NCI-H2029 (cell line): ENCODE results near the gene OLFM1.
"Not testable (repeated sequence)": the region's sequence is repeated elsewhere in the genome, so short reads cannot be mapped to it uniquely, and the experiment has no call there.

Experiments used
- DNase-seq: peaks from one replicate; lab custom pipeline; 2025; lab: John Stamatoyannopoulos, UW

OLFM1 gene

DNA sequence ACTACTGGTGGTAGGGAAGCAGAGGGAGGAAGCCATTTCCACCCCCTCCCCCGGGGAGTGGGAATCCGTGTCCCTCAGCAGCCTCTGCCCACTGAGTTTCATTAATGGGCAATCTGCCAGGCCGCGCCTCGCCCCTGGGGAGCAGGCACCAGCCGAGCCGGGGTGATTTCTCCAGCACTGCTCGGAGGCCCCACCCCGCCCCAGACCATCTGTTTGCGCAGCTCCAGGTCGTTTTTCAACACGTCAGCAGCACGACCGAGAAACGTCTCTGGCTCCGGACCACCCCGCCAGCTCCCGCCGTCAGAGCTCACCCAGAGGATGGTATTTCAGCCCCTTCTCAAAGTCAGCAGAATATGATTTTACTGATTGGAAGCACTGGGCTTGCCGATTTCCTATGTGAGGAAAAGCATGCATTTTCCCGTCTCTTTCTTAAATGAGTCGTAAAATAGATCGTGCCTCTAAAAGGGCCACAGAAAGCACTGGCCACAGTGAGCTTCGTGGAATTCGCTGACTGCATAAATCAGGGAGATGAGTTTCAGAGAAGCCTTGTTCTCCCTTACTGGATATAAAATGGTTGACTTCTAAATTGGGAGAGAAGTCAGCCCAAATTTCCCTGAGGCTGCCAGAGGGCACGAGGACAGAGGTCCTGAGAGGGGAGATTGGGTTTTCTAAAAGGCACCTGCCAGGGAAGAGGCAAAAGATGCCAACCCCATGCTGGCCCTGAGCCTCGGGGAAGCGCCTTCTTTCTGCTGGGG is 47.0 kb downstream of the OLFM1 start:
- no peak for DNase-seq

DNA sequence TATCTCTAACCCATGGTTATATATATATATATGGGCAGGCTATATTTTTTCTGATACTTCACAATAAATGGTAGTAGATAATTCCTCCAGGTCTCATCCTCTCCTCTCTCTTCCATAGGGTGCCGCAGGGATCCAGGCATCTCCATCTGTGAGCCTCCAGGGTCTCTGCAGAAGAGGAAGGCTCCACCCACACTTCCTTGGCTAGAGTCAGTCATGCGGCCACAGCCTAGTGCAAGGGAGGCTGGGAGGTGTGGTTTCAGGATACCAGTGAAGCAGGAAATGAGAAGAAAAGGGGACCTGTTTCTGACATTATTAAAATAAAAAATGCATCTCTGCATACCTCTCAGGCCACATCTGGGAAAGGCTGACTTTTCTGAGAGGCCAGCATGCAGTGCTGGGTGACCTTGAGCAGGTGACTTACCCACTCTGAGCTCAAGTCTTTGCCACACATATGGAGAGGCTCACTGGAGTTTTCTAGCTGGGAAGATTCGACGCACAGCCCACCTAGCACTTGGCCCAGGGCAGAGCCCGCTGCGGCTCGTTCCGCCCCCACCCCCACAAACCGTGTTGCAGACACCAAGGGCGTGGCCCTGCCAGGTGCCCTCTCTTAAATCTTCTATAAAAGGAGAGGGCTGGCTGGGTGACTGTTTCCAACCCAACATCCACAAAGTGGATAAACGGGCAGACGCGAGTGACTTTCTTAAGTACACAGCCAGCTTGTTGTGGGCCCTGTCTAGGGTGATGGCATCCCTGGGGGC is 47.9 kb downstream of the OLFM1 start:
- no peak for DNase-seq

DNA sequence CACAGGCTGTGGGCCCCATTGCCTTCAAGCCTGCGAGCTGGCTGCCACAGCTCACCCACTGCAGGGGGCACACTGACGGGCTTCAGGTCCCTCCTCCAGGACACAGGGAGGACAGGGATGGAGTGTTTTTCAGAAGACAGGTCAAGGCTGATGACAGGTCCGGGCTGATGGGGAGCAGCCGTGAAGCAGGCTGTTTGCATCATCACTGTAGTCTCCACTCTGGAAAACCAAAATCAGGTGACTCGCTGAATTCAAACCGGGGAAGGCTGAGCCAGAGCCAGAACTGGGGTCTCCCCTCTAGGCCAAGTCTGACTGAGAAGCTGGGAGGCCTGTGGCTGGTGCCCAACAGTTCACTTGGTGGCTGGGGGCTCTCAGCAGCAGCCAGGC is 48.5 kb downstream of the OLFM1 start:
- DNase-seq: no peak

DNA sequence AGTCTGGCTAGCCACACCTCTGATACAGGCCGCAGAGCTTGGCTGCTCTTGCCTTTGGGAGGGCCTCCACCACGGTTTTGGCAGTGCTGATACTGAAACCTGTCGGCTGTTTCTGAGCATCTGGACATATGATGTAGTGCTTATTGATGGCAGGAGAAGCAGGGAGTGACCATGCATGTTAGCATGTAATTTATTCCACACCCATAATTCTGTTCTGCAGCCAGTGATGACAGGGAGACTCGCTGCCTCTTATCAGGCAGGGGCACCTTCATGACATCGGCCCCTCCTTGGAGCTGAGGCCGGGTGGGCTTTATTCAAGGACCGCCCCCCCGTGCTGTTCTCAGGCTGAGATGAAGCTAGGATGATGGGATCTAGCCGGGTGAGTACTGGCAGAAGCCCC is 49.0 kb downstream of the OLFM1 start:
- no peak for DNase-seq

DNA sequence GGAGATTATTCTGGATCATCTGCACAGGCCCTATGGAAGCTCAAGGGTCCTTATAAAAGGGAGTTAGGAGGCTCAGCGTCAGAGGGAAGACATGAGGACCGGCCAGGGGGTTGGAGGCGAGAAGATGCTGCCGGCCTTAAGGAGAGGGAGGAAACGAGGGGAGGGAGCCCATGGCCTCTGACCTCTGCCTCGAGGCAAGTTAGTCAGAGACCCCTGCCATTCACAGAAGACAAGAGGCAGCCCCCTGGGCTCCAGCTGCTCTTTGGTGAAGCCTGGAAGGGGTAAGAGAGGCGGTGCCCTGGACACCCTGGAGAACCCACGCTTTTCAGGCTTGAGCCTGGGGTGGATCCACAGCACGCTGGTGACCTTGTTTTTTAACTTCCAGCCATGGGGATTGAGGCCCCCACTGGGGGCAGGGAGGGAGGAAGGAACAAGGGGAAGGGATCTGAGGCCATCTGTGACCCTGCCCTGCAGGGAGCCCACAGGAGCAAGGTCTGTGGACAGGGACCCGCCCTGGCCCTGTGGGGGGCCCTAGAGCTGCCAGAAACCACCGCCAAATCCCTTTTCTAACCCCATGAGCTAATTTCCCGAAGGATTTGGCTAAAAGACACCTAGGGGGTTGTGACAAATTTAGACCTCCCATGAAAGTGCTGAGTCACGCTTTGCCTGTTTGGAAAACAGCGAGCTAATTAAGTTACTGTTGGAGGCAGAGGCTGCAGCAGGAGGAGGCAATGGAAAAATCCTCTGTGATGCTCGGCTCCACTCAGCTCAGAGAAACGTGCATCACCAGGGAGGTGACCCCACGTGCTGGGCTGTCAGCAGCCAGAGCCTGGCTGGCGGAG is 49.7 kb downstream of the OLFM1 start:
- DNase-seq: no peak

DNA sequence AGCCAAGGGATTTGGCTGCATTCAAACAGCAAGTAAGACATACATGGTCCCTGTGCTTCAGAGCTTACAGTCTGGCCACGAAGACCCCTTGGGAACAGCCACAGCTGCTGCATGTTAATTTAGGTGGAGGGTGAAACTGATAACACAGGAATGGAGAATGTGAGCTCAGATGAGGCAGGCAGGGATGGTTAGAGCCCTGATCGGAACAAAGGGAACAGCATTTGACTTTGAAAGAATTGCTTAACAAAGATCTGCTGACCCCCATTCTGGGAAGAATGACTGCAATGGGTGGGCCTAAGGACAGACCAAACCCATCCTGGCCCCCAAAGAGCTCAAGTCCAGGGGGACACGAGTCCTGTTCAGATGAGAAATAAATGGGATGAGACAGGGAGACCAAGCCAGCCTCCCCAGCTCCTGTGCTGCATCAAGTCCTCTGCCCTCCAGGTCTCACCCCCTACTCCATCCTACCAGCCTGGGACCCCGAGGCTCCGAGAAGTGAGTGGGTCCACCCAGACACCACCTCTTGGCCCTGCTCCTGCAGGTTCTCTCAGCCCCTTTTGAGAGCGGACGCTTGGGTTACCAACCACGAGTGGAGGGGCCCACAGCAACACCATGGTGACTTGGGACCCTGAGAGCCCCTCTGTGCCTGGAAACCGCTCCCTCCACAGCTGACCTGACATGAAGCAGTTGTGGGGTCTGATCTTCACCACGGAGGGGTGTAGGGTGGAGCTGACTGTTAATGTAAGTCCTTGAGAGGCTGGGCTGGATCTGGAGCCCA is 50.8 kb downstream of the OLFM1 start:
- DNase-seq: no peak

DNA sequence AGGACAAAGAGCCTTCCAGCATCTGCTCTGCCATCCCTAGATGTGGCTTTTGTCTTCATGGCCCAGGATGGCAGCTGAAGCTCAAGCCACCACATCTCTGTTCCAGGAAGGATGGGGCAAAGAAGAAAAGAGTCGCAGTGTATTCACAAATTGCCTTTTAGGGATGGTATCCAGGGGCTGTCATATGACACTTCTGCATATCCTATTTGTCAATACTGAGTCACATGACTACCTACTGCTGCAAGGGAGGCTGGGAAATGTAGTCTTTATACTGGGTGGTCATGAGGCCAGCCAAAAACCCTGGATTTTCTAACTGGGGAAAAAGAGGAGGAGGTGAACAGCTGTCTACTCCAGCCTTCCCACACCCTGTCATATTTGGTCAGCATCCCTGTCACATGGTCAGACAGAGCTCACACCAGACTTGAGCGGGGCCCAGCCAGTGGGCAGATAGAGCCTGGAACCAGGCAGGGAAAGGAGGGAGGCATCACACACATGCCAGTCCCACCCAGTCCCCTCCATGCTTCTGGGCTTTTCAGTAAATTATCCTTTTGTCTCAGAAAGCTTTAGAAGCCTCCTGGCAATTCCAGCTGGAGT is 52.0 kb downstream of the OLFM1 start:
- no peak for DNase-seq

DNA sequence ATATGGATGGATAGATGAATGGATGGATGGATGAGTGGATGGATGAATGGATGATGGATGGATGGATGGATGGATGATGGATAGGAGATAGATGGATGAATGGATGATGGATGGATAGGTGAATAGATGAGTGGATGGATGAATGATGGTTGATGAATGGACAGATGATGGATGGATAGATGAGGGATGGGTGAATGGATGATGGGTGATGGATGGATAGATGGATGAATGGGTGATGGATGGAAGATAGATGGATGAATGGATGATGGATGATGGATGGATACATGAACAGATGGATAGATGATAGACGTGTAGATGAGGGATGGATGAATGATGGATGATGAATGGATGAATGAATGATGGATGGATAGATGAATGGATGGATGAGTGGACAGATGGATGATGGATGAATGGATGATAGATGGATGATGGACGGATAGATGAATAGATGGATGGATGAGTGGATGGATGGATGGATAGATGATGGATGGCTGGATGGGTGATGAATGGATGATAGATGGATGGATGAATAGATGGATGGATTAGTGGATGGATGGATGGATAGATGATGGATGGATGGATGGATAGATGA is 53.8 kb downstream of the OLFM1 start:
- DNase-seq: no peak

DNA sequence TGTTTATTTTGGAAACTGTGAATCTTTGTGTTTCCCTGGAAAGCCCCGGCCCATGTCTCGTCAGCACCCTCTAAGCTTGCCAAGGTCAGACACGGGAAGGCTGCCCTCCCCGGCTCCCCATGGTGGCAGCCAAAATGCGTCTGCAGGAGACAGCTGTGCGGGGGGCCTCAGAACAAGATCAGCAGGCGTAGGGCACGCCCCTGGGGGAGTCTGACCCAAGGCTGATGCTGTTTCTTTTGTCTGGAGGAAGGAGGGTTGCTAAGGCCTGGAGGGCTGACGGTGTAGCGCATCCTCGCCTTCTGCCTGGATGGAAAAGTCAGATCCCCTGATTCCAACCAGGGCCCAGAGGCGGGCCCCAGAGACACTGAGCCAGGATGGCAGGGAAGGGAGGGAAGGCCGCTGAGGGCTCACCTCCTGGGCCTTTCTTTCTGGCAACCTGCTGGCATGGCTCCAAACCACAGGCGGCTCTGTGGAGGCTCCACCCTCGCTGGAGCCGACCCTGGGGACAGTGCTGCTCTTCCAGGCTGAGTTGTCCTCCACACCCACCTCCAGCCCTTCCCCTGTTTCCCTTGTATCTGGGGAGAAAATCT is 57.2 kb downstream of the OLFM1 start:
- no peak for DNase-seq

DNA sequence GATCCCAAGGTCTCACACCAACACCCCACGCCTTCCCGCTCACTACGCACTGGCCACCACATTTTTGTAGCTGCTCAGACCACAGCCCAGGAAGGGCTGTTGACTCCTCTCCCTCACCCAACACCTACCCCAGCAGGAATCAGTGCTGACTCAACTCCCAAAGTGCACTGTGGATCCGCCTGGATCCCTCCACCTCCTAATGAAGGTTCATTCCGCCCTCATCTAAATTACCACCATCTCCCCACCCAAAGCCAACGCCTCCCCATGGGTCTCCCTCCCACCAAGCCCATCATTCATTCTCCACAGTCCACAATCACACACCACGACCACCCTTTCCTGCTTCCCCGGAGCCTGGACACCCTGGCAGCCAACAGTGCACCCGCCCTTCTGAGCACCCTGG is 57.8 kb downstream of the OLFM1 start:
- DNase-seq: no peak

DNA sequence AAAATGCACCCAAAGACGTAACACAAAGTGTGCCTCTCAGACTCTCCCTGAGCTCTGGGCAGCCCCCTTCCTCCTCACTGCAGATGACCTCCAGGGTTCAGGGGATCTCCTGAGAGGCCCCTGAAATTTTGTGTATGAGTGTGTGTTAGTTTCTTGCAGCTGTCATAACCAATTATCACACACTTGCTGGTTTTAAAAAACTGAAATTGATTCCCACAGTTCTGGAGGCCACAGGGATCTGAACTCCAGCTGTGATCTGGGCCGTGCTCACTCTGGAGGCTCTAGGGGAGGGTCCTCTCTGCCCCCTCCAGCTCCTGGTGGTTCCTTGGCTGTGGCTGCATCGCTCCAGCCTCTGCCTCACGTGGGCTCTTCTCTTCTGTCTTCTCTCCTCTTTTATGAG is 58.8 kb downstream of the OLFM1 start:
- DNase-seq: no peak

DNA sequence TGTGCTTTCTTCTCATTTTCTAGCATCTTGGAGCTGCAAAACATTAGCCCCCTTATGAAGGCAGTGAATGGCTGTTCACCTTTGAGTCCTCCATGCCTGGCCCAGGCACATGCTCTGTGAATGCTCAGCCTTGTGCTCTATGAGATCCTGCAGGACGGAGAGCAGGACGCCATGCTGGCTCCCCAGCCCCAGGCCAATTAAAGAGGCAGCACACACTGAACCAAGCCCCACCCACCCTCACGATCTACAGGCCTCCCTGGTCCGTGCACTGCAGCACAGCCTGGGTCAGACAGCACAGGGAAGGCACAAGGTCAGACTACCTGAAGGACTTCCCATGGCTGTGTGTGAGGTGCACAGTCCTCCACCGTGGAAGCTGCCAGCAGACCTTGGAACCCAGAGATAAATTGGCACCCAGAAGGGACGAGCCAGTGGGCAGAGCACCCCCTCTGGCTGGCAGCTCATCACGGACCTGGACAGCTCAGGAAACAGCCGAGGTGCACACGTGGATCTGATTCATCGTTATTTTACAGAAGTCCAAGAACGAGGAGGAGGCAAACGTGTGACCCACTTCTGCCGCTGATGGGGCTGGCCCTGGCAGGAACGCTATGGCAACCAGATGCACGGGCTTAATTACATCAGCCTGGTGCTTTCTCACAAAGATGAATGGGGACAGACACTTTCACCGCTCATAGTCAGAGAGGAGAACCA is 59.5 kb downstream of the OLFM1 start:
- no peak for DNase-seq

DNA sequence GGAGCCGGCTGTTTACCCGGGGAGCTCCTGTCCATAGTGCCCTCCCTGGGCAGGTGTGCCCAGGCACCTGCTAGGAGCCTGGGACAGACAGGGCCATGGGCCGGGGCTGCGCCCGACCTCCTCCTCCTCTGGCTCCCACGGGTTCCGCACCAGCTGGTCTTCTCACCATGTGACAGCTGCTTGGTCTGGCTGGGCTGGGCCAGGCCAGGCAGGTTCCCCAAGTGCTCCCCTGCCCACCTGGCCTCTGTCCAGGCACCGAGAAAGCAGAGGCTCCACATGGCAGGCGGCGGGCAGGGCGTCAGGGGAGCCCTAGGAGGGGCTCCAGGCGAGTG is 60.0 kb downstream of the OLFM1 start:
- no peak for DNase-seq

DNA sequence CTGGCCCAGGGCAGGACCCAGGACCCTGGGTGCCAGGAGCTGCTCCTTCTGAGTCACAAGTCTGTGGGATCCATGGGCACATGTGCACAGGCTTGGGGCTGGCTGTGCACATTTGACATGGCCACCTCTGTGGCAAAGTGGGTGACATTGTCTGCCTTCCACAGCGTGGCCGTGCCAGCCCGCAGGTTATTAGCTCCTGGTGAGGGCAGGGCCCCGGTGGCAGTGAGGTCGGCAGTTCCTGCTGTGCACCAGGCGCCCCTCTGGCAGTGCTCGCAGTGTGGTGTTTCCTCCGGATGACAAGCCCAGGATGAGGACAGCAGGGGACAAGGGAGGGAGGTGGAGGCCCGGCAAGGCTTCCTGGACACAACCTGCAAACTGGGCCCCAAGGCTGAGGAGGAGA is 60.5 kb downstream of the OLFM1 start:
- DNase-seq: no peak

DNA sequence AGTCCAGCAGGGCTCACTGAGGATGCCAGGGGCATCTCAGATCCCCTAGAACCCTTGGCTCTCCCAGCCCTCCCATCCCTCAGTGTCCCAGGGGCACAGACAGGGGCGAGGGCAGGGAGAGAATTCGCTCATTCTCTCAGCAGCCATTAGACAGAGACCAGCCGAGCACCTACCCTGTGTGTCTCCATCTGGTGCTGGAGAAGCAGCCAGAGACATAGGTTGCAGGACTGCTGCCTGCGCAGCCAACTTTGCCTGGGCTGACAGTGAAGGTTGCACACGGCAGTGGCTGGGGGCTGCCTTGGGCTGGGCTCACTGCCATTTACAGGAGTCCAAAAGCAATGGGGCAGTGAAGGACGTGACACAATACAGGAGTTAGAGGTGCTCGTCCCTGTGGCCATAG is 60.9 kb downstream of the OLFM1 start:
- DNase-seq: no peak

DNA sequence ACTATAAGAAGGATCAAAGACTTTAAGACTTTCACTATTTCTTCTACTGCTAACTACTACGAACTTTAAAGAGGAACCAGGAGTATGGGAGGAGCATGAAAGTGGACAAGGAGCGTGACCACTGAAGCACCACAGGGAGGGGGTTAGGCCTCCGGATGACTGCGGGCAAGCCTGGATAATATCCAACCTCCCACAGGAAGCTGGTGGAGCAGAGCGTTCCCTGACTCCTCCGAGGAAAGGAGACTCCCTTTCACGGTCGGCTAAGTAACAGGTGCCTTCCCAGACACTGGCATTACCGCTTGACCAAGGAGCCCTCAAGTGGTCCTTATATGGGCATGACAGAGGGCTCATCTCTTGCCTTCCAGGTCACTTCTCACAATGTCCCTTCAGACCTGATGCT is 62.4 kb downstream of the OLFM1 start:
- DNase-seq: not testable (repeated sequence)

DNA sequence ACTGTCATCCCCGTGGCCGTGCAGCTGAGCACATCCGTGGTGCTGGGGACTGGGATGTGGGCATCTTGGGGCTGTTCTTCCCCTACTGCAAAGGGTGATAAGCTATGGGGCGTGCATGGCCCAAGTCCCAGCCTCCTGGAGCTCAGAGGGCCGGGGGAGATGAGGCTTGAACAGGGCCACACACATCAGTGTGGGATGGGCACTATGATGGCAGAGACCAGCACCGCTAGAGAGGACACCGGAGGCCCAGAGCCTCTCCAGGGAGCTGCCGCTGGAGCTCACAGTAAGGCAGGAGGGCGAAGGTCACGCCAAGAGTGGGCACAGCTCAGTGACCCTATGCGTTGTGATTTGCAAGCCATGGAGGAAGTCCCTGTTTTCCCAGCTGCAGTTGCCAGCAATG is 63.5 kb downstream of the OLFM1 start:
- no peak for DNase-seq

DNA sequence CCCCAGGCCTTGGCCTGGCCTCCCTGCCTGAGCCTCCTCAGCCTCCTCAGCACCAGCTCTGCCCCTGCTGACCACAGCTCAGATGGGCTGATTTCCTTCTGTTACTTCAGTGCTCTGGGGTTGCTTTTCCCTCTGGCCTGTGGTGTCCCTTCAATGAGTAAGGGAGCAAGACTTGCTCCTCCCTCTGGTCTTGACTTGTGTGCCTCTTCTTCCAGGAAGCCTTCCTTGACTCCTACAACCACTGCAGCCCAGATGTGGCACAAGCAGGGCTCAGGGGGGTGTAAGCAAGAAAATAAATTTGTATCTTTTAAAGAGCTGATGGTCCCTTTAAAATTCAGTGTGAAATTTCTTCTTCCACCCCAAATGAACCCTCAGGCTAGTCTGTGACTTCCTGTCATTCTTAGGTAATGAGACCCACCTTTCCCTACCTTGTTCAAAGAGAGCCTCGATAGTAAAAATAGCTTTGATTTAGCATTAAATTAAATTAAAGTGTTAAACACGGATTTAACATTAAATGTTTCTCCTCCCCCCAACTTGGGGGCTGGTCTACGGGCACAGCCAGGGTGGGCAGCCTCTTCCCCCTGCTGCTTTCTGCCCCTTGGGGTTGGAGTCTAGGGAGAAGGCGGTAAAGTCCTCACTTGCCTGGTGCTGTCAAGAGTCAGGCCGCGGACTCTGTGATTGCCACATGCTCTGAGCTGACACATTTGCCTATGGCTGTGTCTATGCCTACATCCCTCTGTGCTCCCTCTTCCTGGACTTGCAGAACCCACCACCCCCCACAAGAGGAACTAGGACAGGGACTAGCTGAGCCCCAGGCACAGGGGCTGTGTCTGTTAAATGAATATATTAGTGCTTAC is 64.5 kb downstream of the OLFM1 start:
- no peak for DNase-seq

DNA sequence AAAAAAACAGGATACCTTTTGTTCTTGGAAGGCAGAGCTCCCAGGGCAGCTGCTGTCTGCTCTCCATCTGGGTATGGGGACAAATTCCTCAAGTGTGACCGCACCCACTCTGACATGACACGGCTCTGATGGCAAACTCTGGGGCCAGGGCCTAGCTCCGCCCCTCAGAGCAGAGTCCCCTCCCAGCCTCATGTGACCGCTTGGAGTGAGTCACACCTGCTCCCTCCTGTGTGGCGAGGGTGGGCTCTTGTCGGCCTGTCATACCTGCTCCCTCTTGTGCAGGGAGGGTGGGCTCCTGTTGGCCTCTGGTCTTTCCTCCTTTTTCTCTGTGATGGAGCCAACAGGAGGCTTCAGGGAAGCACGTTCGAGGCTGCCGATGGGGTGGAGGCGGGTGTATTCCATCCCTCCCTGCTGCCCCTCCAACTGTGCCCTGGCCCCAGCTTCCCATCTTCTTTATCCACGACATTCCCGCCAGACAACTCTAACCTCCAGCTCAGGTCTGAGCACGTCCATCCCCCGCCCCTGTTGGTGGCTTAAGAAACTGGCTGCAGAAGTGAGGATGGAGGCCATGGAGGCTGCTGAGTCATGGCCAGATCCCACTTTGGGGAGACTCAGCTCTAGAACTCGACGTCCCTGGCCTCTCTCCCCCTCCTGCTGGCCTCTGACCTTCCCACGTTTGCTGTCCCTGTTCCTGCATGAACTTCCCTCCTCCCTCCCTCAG is 65.3 kb downstream of the OLFM1 start:
- no peak for DNase-seq
